Mammary epithelial cell (primary cell): ENCODE results near the gene MAP3K14.

ENCODE experiments used
- EZH2 ChIP-seq: IDR thresholded peaks from 2 replicates; pipeline ENCODE4 v1.6.1; 2012; ENCODE audit warnings: low read length, inconsistent platforms, borderline replicate concordance
- TF ChIP-seq, protein P1 (sequence below), 2 donors: IDR thresholded peaks in 1 of 2; conservative IDR thresholded peaks in 1 of 2; 2 replicates each; pipeline ENCODE4 v1.5.1; 2011 to 2012; ENCODE audit warnings: inconsistent platforms in 2 of 2, low read length in 2 of 2, mild to moderate bottlenecking in 2 of 2, control low read depth in 1 of 2, low read depth in 1 of 2; ENCODE audit not compliant: insufficient read depth in 1 of 2; ENCODE audit errors: extremely low read depth in 1 of 2

DNA sequence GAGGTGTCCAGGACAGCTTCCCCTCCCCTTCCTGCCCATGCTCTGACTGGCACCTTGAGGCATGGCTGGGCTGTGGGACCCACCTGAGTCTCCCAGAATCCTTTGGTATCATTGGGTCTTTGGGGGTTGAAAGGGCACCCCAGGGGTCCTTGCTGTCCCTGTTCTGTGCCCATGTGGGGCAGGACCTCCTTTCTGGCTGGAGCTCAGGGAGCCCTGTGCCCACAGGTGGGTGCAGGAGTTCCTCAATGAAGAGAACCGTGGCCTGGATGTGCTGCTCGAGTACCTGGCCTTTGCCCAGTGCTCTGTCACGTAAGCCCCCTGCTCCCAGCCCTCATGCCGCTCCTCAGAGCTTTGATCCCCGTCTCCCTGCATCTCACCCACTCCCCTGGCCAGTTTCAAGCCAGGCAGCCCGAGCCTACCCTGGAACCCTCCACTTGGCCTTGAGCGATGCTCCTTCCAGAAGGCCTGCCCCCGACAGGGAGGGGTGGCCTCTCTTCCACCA lies 83.3 kb downstream of the MAP3K14 start:
- TF ChIP-seq, protein P1, sequence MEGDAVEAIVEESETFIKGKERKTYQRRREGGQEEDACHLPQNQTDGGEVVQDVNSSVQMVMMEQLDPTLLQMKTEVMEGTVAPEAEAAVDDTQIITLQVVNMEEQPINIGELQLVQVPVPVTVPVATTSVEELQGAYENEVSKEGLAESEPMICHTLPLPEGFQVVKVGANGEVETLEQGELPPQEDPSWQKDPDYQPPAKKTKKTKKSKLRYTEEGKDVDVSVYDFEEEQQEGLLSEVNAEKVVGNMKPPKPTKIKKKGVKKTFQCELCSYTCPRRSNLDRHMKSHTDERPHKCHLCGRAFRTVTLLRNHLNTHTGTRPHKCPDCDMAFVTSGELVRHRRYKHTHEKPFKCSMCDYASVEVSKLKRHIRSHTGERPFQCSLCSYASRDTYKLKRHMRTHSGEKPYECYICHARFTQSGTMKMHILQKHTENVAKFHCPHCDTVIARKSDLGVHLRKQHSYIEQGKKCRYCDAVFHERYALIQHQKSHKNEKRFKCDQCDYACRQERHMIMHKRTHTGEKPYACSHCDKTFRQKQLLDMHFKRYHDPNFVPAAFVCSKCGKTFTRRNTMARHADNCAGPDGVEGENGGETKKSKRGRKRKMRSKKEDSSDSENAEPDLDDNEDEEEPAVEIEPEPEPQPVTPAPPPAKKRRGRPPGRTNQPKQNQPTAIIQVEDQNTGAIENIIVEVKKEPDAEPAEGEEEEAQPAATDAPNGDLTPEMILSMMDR (conservative IDR thresholded peaks at IDR 0.05 in 1 of 2, IDR thresholded peaks at IDR 0.05 in 1 of 2; ENCODE audit: extremely low read depth in 1 of 2, insufficient read depth in 1 of 2, low read depth in 1 of 2, low read length in 2 of 2), result no peak
- no peak for TF ChIP-seq EZH2
